GM18907 (cell line): ENCODE data around the gene MORN5.
A peak's percentile ranks its signal among the peaks of the same experiment; 100 is the strongest.

ENCODE experiments used
- ATAC-seq: cut with Tn5 transposase; IDR thresholded peaks from one replicate; pipeline ENCODE4 v1.9.1; 2021; ENCODE audit warnings: mild to moderate bottlenecking, moderate library complexity; ENCODE audit not compliant: unreplicated experiment

The MORN5 gene

GRCh38 chr9:122213589-122214413 is 54.1 kb downstream of the MORN5 start:
- ATAC-seq, result peak; percentile 62

DNA sequence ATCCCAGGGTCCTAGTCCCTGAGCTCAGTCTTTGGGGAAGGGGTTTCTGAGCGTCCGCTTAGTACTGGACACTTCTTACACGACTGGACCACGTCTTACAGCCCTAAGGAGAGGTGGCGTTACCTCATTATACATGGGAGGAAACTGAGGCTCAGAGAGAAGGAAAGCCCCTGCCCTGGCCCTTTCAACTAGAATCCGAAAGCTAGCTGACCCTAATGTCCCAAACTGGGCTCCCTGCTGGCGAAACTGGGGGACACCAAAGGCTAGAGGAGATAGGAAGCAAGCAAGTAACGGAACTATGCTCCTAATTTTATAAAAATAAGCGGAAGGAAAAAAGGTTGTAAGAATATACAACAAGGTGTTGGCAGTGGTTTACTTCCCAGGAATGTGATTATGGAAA is 54.8 kb downstream of the MORN5 start:
- ATAC-seq, result no peak

DNA sequence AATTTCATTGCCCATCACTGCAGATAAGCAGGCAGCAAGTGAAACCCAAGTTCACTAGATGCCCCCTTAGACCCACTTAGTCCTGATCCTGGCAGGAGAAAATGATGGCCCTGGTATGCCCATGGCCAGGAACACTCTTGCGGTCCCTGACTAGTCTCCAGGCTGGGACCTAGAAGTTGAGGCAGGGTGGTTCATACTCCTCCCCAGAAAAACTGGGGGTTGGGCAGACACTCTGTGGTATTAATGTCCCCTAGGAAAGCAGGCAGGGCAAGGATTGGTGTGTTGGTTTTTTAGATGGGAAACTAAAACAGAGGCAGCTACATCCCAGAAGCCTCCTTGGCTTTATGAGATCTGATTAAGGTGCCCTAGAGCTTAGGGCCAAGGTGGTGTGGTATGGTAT is 56.0 kb downstream of the MORN5 start:
- no peak for ATAC-seq

DNA sequence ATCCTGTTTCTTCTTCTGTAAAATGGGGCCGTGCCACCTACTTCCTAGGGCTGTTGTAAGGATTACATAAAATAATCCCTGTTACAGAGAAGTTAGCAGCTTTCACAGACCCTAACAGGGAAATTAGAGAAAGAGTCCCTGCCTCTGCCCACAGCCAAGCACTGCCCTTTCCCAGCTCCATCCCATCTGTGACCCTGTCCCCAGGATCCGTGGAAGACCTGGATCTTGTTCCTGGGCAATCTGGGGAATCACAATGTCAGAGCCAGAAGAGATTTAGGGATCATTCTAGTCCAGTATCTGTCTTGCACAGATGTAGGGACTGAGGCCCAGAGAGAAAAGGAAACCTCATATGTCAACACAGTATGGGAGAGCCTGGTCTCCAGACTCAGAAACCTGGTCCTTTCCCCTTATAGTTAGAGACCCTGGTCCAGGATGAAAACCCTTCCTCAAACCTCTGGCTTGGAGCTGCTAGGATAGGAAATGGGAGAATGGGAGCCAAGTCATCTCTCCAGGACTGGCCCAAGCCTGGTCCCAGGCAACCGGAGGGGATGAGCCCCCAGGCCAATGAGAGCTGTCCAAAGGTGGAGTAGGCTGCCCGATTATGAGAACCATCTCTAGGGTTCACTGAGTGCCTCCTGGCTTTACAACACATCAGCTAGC is 56.6 kb downstream of the MORN5 start:
- ATAC-seq, result no peak

DNA sequence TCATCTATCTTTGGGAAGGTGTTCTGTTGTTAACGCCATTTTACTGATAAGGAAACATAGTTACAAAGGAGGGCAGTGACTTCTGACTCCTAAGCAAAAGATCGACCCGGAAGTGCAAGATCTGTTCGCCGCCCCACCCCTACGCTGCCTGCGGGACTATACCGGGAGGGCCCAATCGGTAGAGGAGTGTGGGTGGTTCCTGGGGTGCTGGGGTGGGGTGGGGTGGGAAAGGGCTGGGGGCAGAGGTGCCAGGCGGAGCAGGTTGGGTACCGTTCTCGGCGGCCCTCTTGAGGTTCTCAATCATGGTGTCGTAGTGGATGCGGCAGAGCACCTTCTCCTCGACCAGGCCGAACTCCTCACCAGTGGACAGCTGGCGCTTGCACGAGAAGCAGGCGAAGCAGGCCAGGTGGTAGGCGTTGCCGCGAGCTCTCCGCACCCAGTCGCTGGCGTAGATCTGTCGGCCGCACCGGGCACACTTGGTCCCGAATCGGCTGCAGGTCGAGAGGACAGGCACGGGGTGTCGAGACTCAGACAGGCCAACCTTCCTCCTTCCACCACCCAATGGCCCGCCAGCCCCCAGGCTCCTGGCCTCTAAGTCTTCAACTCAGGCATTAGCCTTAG is 57.2 kb downstream of the MORN5 start:
- ATAC-seq, result no peak

DNA sequence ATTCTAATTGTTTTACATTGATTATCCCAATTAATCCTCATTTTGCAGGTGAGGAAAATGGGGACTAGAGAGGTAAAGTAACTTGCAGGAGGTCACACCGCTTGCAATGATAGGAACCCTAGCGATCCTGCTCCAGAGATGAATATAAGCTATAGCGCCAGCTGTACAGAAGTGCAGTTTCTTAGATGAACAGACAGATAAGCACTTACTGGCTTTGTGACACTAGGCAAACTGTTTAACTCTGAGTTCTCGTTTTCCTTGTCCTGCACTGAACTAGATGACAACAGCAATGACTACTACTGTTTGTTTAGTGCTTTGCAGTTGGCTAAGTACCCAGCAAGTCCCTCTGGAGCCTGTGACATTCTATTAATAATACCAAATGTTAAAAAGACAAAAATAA is 57.9 kb downstream of the MORN5 start:
- no peak for ATAC-seq

- ATAC-seq, result no peak
Observed at GRCh38 chr9:122218071-122218934, 58.6 kb downstream of the MORN5 start.

DNA sequence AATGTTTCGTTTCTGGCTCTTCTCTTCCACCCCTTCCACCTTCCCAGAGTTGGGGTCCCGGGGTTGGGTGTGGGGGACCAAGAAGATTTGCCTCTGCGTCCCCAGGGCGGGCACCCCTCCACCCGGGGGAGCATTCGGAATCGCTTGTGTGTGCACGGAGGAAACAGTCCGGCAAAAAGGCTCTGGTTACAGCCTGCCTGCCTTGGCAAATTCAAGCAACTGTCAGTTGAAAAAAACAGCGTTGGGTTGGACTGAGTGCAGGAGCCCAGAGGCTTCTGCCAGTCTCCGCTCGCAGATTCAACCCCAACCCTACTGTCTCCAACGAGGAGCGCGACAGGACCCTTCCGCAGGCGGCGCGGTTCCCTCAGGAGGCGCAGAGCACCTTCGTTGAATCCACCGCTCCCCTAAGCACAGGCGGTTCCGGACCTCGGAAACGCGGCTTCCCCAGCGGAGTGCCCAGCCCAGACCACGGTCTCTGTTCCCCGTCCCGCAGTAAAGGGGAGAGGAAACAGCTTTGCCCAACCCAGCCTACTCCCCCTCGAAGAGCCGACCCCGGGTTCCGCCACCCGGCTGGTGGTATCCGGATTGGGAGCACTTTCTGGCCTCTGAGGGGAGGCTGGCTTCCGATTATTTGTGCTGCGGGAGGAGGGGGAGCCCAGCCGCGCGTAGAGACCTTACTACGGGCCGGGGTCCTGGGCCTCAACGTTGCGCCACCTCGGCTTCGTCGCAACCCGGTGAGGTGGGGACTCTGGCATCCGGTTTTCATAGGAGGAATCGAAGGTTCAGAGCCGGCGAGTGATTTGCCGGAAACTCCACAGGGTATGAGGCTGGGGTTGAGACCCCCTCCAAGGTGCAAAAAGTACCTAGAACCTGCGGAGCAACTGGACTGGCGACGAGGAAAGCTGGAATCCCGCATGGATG is 59.5 kb downstream of the MORN5 start:
- no peak for ATAC-seq

DNA sequence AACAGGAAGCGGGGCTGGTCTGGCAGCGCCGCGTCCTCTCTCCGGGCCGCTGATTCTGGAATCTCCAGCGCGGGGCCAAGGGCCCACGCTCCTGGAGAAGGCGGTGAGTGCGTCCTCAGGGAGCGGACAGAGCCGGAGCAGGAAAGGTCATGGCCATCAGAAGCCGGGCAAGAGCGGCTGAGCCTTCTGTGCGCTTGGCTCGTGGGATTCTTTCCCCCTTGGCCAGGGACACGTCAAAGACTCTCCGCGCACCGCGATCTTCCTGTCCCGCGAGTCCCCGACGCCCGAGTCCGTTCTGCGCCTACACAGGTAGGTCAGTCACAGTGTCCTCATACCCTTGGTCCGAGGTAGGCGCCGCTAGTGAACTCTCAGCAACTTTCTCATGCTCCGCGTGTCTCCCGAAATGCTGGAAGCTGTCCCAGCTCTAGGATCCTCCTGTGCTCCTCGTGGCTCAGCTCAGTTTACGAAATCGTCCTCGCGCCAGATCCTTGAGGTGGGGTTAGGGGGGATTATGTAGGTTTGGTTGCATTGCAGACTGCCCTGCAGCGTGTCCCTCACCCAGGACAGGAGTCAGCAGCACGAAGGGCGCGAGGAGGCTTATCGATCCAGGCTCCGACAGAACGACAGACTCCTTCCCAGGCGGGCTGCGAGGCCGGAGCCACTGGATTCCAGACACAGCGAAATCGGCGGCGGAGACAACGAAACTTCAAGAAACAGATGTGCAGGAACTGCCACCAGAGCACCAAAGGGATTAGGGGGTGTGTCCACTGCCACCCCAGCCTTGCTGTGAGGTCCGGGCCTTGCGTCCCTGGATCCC is 60.4 kb downstream of the MORN5 start:
- no peak for ATAC-seq

DNA sequence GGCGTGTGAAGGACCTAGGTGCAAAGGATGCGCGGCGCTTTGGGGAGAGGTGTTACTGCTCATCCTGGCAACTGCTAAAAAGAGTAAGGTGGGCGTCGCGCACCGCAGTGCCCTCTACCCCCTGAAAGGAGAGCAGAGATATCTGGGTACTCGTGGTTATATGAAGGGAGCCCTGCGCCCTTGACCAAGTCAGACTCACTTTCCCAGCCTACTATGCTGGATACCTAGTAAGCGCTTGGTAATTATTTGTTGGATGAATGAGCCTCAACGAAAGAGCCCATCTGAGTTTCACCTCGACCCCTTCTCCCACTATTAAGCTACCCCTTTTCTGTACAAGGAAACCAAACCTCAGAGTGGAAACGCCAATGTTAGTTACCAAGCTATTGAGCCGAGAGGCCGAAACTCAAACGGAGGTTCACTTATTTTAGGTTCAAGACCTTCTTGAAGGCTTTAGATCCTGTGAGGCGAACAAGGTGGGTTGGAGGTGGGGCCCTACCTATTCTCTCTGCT is 61.0 kb downstream of the MORN5 start:
- no peak for ATAC-seq

DNA sequence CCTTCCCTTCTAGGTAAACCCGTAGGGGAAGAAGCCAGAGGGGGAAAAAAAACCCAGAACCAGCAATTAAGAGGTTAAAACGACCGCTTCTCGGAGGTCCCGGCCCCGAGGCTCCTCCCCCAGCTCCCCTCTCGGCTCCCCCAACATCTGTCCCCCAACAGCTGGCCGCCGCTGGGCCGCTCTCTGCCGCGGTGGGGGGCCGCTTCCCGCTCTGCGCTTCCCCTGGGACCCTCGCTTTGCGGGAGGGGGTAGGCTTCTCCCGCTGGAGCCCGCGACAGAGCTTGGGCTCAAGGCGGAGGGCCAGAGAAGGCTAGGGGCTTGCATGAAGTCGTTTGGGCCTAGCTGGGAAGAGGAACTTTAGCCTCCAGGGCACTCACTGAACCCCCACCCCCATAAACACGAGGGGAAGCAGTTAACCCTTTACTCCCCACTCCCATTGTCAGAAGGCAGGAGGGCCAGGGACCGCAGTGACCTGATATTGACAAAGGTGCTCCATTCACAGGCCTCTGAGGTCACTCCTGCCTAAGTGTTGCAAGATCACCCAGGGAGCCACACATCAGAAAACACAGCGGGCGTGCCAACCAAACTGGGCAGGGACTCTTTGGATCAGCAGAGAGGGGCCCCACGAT is 61.6 kb downstream of the MORN5 start:
- ATAC-seq, result no peak

DNA sequence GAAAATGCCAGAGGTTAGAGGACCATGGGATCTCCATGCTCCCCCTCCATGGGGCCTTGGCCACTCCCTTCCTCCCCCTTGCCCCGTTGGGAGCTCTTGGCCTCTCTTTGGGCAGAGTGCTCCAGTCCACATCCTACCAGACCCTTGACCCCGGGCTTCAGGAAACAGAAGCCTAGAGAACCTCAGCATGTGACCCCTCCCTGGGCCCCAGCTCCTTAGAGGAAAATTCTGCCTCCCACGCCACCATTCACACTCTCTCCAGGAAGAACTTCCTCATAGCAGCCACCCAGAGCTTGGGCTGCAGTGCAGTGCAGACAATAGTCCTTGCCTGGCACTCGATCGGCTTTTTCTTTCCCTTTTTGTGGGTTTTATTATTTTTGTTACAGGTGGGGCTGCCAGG is 63.1 kb downstream of the MORN5 start:
- ATAC-seq, result no peak

DNA sequence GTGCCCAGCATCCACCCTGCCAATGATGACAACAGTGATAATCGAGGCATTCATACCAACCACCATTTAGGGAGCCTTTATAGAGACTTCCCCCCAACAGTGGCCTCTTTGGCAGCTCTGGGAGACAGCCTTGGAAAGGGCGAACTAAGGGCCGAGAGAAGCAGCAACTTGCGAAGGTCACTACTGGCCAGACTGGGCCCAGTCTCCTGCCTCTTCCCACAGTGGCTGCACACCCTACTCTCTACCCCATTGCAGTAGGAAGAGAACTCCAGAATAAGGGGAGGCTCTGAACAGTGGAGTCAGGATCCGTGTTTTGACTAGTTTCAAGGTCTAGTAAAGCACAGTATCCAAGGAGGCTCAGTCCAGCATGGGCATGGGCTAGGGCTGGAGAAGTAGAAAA is 63.7 kb downstream of the MORN5 start:
- ATAC-seq, result no peak

GRCh38 chr9:122225312-122226141 is 65.8 kb downstream of the MORN5 start:
- no peak for ATAC-seq

DNA sequence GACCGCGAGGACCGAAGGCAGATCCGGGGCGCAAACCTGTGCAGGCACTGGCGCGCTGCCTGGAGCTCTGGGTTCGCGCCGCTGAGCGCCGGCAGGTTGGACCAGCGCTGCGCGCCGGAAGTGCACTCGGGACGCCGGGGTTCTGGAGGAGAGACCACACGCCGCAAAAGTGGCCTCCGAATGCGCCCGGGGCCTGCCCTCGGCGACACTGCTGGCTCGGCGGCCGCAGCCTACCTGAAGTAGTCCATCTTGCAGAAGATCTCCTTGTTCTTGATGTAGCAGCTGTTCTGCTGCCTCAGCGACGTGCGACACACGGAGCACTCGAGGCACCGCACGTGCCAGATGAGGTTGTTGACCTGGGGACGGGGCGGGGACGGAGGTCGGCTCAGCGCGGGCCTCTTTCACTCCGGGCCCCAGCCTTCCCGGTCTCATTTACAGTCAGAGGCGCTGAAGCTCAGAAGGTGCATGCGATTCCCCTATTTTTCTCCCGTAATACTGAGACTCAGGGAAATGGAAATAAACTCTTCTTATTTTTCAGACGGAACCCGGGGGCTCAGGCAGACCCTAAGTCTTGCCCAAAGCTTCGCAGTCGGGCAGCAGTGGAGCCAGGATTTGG is 66.5 kb downstream of the MORN5 start:
- ATAC-seq, result no peak

- ATAC-seq, result no peak
Observed at GRCh38 chr9:122226758-122227574, 67.3 kb downstream of the MORN5 start.

DNA sequence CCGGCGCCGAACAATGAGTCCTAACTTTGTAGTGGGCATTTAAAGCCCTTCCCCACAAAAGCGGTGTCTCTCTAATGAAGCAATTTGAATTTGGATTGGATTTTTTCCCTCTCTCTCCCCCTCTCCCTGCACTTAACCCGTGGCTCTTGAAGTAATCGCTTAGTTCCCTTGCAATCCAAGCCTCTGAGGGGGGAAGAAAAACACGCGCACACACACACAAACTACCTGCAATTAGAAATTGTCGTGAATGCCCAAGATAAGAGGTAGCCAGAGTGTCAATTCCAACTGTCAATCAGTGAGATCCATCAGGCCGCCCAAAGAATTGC is 67.8 kb downstream of the MORN5 start:
- ATAC-seq, result no peak
